Left ventricle myocardium inferior (tissue), 1 donor: ENCODE results near the gene SGF29. TPM values are rescaled to one million over a fixed set of nuclear protein-coding genes. Genes with fewer than 3 reads are reported as not detected.
"Not testable (repeated sequence)": the region's sequence is repeated elsewhere in the genome, so short reads cannot be mapped to it uniquely, and the experiment has no call there.

Experiments used
- DNase-seq: peaks from one replicate; pipeline ENCODE4 v3.0.0-alpha.2; 2020
- H3K27ac ChIP-seq: fragments of 200-600 bp; replicated peaks from 2 replicates; pipeline ENCODE4 v1.8.0; 2021
- H3K27me3 ChIP-seq: fragments of 200-600 bp; 2 replicates; pipeline ENCODE4 v1.8.0; 2021; ENCODE audit warnings: low read depth
- H3K36me3 ChIP-seq: fragments of 200-600 bp; 2 replicates; pipeline ENCODE4 v1.8.0; 2021
- H3K4me1 ChIP-seq: fragments of 200-600 bp; 2 replicates; pipeline ENCODE4 v1.8.0; 2021
- H3K4me3 ChIP-seq: fragments of 200-600 bp; 2 replicates; pipeline ENCODE4 v1.8.0; 2021; ENCODE audit warnings: mild to moderate bottlenecking, moderate library complexity
- H3K9me3 ChIP-seq: fragments of 200-600 bp; replicated peaks from 2 replicates; pipeline ENCODE4 v1.8.0; 2021
- CTCF ChIP-seq: fragments of 200-600 bp; IDR thresholded peaks from 2 replicates; pipeline ENCODE4 v1.8.0; 2021; ENCODE audit warnings: antibody characterized with exemption, mild to moderate bottlenecking, borderline replicate concordance
- intact Hi-C: fragments of 100-400 bp; cut with micrococcal nuclease; formaldehyde crosslinking; loops from one replicate; pipeline ENCODE4 v1.11.0; 2022
- total RNA-seq: library from RNA; stranded (reverse); fragmentation: NEBNext Ultra II Directional; extraction: Animal tissue kit (Norgen Biotek cat#: 25700); gene quantifications from one replicate; pipeline ENCODE4 v1.2.1, GENCODE V29; 2021
- donor health status: DM: no; HTN: yes; CAD: no; lungs with severe emphysema.

SGF29 gene
- total RNA-seq, 1 donor from 2014 or later, result 16.5 TPM

GRCh38 chr16:28608867-28609596, 55.3 kb downstream of the SGF29 start:
- H3K27ac ChIP-seq, result peak overlapping the region; percentile 75
- H3K4me1 ChIP-seq, result peaks cover 20% of the 10 kb centered on the region
- H3K9me3 ChIP-seq, DNase-seq, H3K36me3 ChIP-seq, intact Hi-C loops, H3K27me3 ChIP-seq: not testable (repeated sequence)
- peak overlapping the region; percentile 62 for H3K4me3 ChIP-seq

GRCh38 chr16:28609631-28610594, 56.2 kb downstream of the SGF29 start, which contains the start of gene SULT1A1:
SULT1A1 (minus strand) TSS chr16:28610044; CDS start chr16:28608855, 1,189 bp downstream.
- Histone ChIP-seq H3K4me1 (peaks cover 20% of the 10 kb centered on the region), H3K27ac (peak within 1 kb of the TSS; percentile 75), H3K9me3 (no peaks in the 10 kb centered on the region), H3K36me3 (no peaks in the 10 kb centered on the region), H3K4me3 (peak within 1 kb of the TSS; percentile 62), H3K27me3 (no peaks in the 10 kb centered on the region)
- intact Hi-C loops, result no loop called here
- no peak for TF ChIP-seq CTCF
- peak; percentile 65 for DNase-seq

- H3K4me3 ChIP-seq, result peak overlapping the region; percentile 62
- no peak for DNase-seq
- intact Hi-C loops, result no loop called here
- H3K27ac ChIP-seq, result peak overlapping the region; percentile 75
- H3K4me1 ChIP-seq, result peaks cover 20% of the 10 kb centered on the region
- H3K36me3 ChIP-seq, result no peaks in the 10 kb centered on the region
- TF ChIP-seq CTCF, result no peak
- H3K9me3 ChIP-seq, result no peaks in the 10 kb centered on the region
- H3K27me3 ChIP-seq, result no peaks in the 10 kb centered on the region
Measured at GRCh38 chr16:28610595-28611191, 57.0 kb downstream of the SGF29 start.

GRCh38 chr16:28612359-28613280, 58.9 kb downstream of the SGF29 start:
- intact Hi-C loops, H3K27ac ChIP-seq, H3K9me3 ChIP-seq, H3K27me3 ChIP-seq, H3K4me3 ChIP-seq, H3K36me3 ChIP-seq, DNase-seq: not testable (repeated sequence)
- peaks cover 20% of the 10 kb centered on the region for H3K4me1 ChIP-seq

GRCh38 chr16:28613912-28614311, 60.2 kb downstream of the SGF29 start:
- peaks cover 18% of the 10 kb centered on the region for H3K4me1 ChIP-seq
- H3K4me3 ChIP-seq, intact Hi-C loops, H3K27ac ChIP-seq, H3K9me3 ChIP-seq, H3K27me3 ChIP-seq, DNase-seq, H3K36me3 ChIP-seq: not testable (repeated sequence)

GRCh38 chr16:28614561-28614960, 60.8 kb downstream of the SGF29 start:
- H3K4me3 ChIP-seq, H3K27me3 ChIP-seq, H3K36me3 ChIP-seq, intact Hi-C loops, DNase-seq, H3K27ac ChIP-seq, H3K9me3 ChIP-seq: not testable (repeated sequence)
- H3K4me1 ChIP-seq, result peaks cover 12% of the 10 kb centered on the region
